T-cell (primary cell): Measurements from ENCODE around the gene ADD3. TPM values are rescaled to one million over a fixed set of nuclear protein-coding genes. Genes with fewer than 3 reads are reported as not detected.

ENCODE experiments used
- ATAC-seq, 4 experiments: fragments of 200-7000 bp in 3 of 4; fragments of 150-1000 bp in 1 of 4; cut with Tn5 transposase; replicated peaks in 1 of 4; 1 replicate in 3 of 4; 2 replicates in 1 of 4; pipeline ENCODE4 v1.10.0; 2021; ENCODE audit warnings: moderate library complexity in 3 of 4, mild to moderate bottlenecking in 2 of 4, moderate number of reproducible peaks in 1 of 4
- CTCF ChIA-PET, 2 donors: fragments of 300-600 bp; sonication (Branson Sonifier 250); formaldehyde crosslinking; loops; one replicate each; lab custom pipeline; 2022; ENCODE audit warnings: antibody characterized with exemption in 2 of 2; lab: Charles Lee
- POLR2A ChIA-PET, 2 donors: fragments of 300-600 bp; sonication (Branson Sonifier 250); formaldehyde crosslinking; loops; one replicate each; lab custom pipeline; 2022; ENCODE audit warnings: antibody characterized with exemption in 2 of 2; lab: Charles Lee
- DNase-seq, 35 experiments: peaks; one replicate each; pipeline versions ENCODE4 v3.0.0 to v3.0.0-alpha.2; 2013 to 2023
- H3K27ac ChIP-seq: one replicate; pipeline ENCODE4 v1.5.1; 2013; ENCODE audit warnings: low read length
- H3K27me3 ChIP-seq, 2 experiments: replicated peaks in 1 of 2; 1 replicate in 1 of 2; 2 replicates in 1 of 2; pipeline versions ENCODE4 v1.6.1 to v1.7.0; 2013; ENCODE audit warnings: low read length in 1 of 2, mixed read lengths in 1 of 2; ENCODE audit not compliant: control insufficient read depth in 2 of 2, insufficient read depth in 2 of 2; ENCODE audit errors: extremely low read depth in 1 of 2
- H3K36me3 ChIP-seq, 2 donors: 1 replicate in 1 of 2; 2 replicates in 1 of 2; pipeline versions ENCODE4 v1.6.1 to v1.7.0; 2013; ENCODE audit warnings: low read length in 1 of 2; ENCODE audit not compliant: control insufficient read depth in 2 of 2, insufficient read depth in 1 of 2; ENCODE audit errors: extremely low read depth in 1 of 2
- H3K4me1 ChIP-seq, 2 experiments: 1 replicate in 1 of 2; 2 replicates in 1 of 2; pipeline versions ENCODE4 v1.6.1 to v1.7.0; 2013; ENCODE audit warnings: low read length in 2 of 2, mixed read lengths in 1 of 2; ENCODE audit not compliant: insufficient read depth in 2 of 2, control insufficient read depth in 1 of 2; ENCODE audit errors: extremely low read depth in 1 of 2
- H3K4me3 ChIP-seq, 2 donors: 1 replicate in 1 of 2; 2 replicates in 1 of 2; pipeline versions ENCODE4 v1.5.1 to v1.7.0; 2013; ENCODE audit warnings: mild to moderate bottlenecking in 2 of 2, low read length in 1 of 2, moderate library complexity in 1 of 2; ENCODE audit not compliant: control insufficient read depth in 1 of 2; ENCODE audit errors: extremely low read depth in 1 of 2
- H3K9me3 ChIP-seq: 2 replicates; pipeline ENCODE4 v1.7.0; 2013
- H3K27ac Mint-ChIP-seq, 2 donors: one replicate each; pipeline ENCODE4 v1.8.0; 2020 to 2021; ENCODE audit warnings: mild to moderate bottlenecking in 2 of 2, mixed read lengths in 2 of 2
- H3K27me3 Mint-ChIP-seq, 2 donors: one replicate each; pipeline ENCODE4 v1.8.0; 2021 to 2022; ENCODE audit warnings: mixed read lengths in 2 of 2
- H3K36me3 Mint-ChIP-seq: one replicate; pipeline ENCODE4 v1.8.0; 2021; ENCODE audit warnings: mixed read lengths
- H3K4me1 Mint-ChIP-seq, 3 donors: one replicate each; pipeline ENCODE4 v1.8.0; 2020 to 2022; ENCODE audit warnings: mixed read lengths in 3 of 3, mild to moderate bottlenecking in 1 of 3
- H3K4me3 Mint-ChIP-seq, 3 donors: one replicate each; pipeline ENCODE4 v1.8.0; 2020 to 2022; ENCODE audit warnings: mild to moderate bottlenecking in 3 of 3, mixed read lengths in 3 of 3, moderate library complexity in 3 of 3
- H3K9me3 Mint-ChIP-seq, 3 donors: one replicate each; pipeline ENCODE4 v1.8.0; 2020 to 2022; ENCODE audit warnings: mixed read lengths in 3 of 3
- WGBS: methylation state at CpG from one replicate; pipeline ENCODE4 v1.1.5; 2013; ENCODE audit warnings: missing lambda C conversion rate; ENCODE audit not compliant: insufficient coverage; 5-methylcytosine and 5-hydroxymethylcytosine counted together
- total RNA-seq, 35 experiments: library from RNA in 6 of 35; stranded (reverse) in 6 of 35; fragments of 120-200 nt in 1 of 35; gene quantifications; one replicate each; pipeline versions ENCODE4 v1.2.1 to v1.2.4 and lab custom pipeline; 2013 to 2026

The ADD3 gene
- total RNA-seq, 5 donors from 2014 or later (not counting 1 experiment from before 2014, with no cell fraction given): 296 to 481 (median 303) TPM

GRCh38 chr10:110169586-110169985 lies 161.8 kb downstream of the ADD3 start:
- Histone ChIP-seq H3K9me3 (no peaks in the 10 kb centered on the region), H3K27me3 (peaks cover 16 to 74% of the 10 kb centered on the region in 2 experiments), H3K36me3 (no peaks in the 10 kb centered on the region), H3K4me3 (no peak overlapping the region), H3K27ac (no peak overlapping the region), H3K4me1 (peaks cover 2 to 19% of the 10 kb centered on the region in 2 experiments)
- ATAC-seq: no peak
- H3K27me3 Mint-ChIP-seq: peaks cover 68 to 78% of the 10 kb centered on the region in 2 donors
- no peaks in the 10 kb centered on the region for H3K36me3 Mint-ChIP-seq
- no peak for DNase-seq
- no peak overlapping the region for H3K4me3 Mint-ChIP-seq
- no CpG with 5 or more reads among the region's 1 CpG for WGBS
- ChIA-PET POLR2A (no interaction called here), CTCF (no interaction called here)
- peak overlapping the region in 1 of 2 donors; percentile 17 for H3K27ac Mint-ChIP-seq
- peaks cover 18 to 30% (median 29%) of the 10 kb centered on the region in 3 donors for H3K4me1 Mint-ChIP-seq
- H3K9me3 Mint-ChIP-seq: no peaks in the 10 kb centered on the region

DNA sequence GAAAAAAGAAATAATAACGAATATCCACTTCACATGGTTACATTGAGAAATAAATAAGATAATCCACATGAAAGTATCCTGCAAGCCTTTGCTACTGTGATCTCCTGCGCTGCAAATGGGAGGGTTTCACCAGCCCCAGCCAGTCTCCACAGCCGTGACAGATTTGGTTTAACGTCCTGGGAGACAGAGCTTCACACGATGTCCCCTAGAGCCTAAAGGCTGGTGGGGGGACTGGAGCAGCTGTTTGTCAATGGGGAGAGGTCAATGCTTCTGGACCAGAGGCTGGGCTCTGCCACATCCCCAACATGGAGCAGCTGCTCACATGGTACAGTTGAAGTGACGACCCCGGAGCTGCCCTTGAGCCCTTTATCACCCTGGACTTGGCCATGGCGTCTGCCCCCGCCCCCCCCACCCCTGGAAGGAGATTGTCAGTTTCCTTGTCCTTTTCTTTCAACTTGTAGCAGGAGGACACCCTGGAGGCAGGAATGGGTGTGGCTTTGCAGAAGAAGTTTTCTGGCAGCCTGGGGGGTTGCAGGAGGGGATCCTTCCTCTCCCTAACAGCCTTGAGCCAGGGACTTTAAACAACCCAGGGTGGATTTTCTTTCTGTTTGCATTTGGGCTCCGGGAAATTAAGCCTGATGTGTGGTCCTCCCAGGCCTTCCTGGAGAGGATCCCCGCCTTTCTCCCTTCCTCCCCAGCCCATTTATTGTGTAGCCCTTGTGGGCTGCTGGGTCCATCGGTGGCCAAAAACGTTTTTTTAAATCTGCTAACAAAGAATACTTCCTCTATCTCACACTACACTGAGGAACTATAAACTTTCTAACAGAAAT lies 162.6 kb downstream of the ADD3 start:
- WGBS: 17% methylated on average over 3 of the region's 13 CpGs
- H3K27me3 ChIP-seq: peaks cover 16 to 67% of the 10 kb centered on the region in 2 experiments
- H3K27ac ChIP-seq: no peak overlapping the region
- H3K4me3 Mint-ChIP-seq: no peak overlapping the region
- DNase-seq: no peak
- H3K36me3 ChIP-seq: no peaks in the 10 kb centered on the region
- ChIA-PET CTCF (no interaction called here), POLR2A (no interaction called here)
- peaks cover 2 to 19% of the 10 kb centered on the region in 2 experiments for H3K4me1 ChIP-seq
- no peak overlapping the region for H3K4me3 ChIP-seq
- H3K9me3 Mint-ChIP-seq: no peaks in the 10 kb centered on the region
- no peaks in the 10 kb centered on the region for H3K36me3 Mint-ChIP-seq
- peaks cover 70 to 81% of the 10 kb centered on the region in 2 donors for H3K27me3 Mint-ChIP-seq
- no peaks in the 10 kb centered on the region for H3K9me3 ChIP-seq
- no peak overlapping the region for H3K27ac Mint-ChIP-seq
- peak in 1 of 4 experiments; percentile 35 for ATAC-seq
- peaks cover 18 to 30% (median 29%) of the 10 kb centered on the region in 3 donors for H3K4me1 Mint-ChIP-seq

GRCh38 chr10:110171032-110171431 lies 163.2 kb downstream of the ADD3 start:
- 19% methylated on average over 2 of the region's 6 CpGs for WGBS
- peaks cover 18 to 30% (median 30%) of the 10 kb centered on the region in 3 donors for H3K4me1 Mint-ChIP-seq
- ATAC-seq: peak in 1 of 4 experiments; percentile 52
- H3K4me3 Mint-ChIP-seq: no peak overlapping the region
- Histone ChIP-seq H3K4me1 (peaks cover 2 to 19% of the 10 kb centered on the region in 2 experiments), H3K27ac (no peak overlapping the region), H3K9me3 (no peaks in the 10 kb centered on the region), H3K36me3 (no peaks in the 10 kb centered on the region), H3K4me3 (no peak overlapping the region), H3K27me3 (peaks cover 14 to 67% of the 10 kb centered on the region in 2 experiments)
- CTCF ChIA-PET: no interaction called here
- no peaks in the 10 kb centered on the region for H3K36me3 Mint-ChIP-seq
- peaks cover 65 to 74% of the 10 kb centered on the region in 2 donors for H3K27me3 Mint-ChIP-seq
- DNase-seq: no peak
- POLR2A ChIA-PET: no interaction called here
- no peak overlapping the region for H3K27ac Mint-ChIP-seq
- H3K9me3 Mint-ChIP-seq: no peaks in the 10 kb centered on the region

DNA sequence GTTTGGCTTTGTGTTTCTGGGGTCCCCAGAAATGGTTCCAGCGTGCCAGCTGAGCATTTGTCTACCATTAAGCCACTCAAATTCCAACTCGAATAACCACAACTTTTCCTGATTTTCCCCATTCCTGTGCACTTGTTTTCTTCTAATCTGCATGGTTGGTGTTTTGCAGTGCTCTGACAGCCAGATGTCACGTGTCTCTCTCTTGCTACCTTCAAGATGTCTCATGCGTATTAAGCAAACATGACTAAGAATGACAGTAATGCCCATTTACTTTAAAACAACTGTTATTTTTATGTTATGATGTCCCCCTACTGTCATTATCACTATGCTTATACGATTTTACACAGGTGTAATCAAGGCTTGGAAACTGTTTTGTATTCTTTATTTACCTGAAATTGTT lies 164.4 kb downstream of the ADD3 start:
- Mint-ChIP-seq H3K9me3 (no peaks in the 10 kb centered on the region), H3K4me1 (peaks cover 18 to 35% (median 33%) of the 10 kb centered on the region in 3 donors), H3K27me3 (peaks cover 66 to 73% of the 10 kb centered on the region in 2 donors), H3K36me3 (no peaks in the 10 kb centered on the region), H3K4me3 (no peak overlapping the region), H3K27ac (no peak overlapping the region)
- peaks cover 2 to 19% of the 10 kb centered on the region in 2 experiments for H3K4me1 ChIP-seq
- no peak for DNase-seq
- no peaks in the 10 kb centered on the region for H3K36me3 ChIP-seq
- no peak for ATAC-seq
- ChIA-PET POLR2A (interaction anchor here in 1 of 2 donors (0.6 kb wide), 2 partner anchors 113 to 140 kb away, joined by 4 to 6 read pairs; no protein-coding TSS in a partner anchor), CTCF (interaction anchor here in 1 of 2 donors (0.7 kb wide), 1 partner anchor 31 kb away, joined by 4 read pairs; no protein-coding TSS in a partner anchor)
- H3K27ac ChIP-seq: no peak overlapping the region
- H3K9me3 ChIP-seq: no peaks in the 10 kb centered on the region
- H3K27me3 ChIP-seq: peaks cover 14 to 65% of the 10 kb centered on the region in 2 experiments
- no peak overlapping the region for H3K4me3 ChIP-seq
- WGBS: 100% methylated on average over 1 of the region's 5 CpGs

GRCh38 chr10:110174201-110174600 lies 166.4 kb downstream of the ADD3 start:
- CTCF ChIA-PET: no interaction called here

DNA sequence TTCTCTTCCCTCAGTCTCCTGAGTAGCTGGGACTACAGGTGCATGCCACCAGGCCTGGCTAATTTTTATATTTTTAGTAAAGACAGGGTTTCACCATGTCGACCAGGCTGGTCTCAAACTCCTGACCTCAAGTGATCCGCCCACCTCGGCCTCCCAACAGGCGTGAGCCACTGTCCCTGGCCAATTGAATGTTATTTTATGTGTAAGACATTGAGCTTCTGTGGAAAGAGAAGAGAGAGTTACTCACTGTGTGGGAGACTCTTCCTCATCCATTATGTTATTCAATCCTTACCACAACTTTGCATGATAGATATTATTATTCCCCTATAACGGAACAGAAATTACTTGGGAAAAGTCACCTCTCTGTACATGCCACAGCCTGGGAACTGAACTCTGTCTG lies 167.0 kb downstream of the ADD3 start:
- H3K27me3 Mint-ChIP-seq: peaks cover 62 to 68% of the 10 kb centered on the region in 2 donors
- H3K27me3 ChIP-seq: peaks cover under 1 to 62% of the 10 kb centered on the region in 2 experiments
- 84% methylated on average over 2 of the region's 5 CpGs for WGBS

More at GRCh38 chr10:110174201-110174600, 166.4 kb downstream of the ADD3 start:
- Mint-ChIP-seq H3K4me1 (peaks cover 7 to 25% (median 18%) of the 10 kb centered on the region in 3 donors), H3K27me3 (peaks cover 64 to 69% of the 10 kb centered on the region in 2 donors), H3K27ac (no peak overlapping the region), H3K4me3 (no peak overlapping the region), H3K9me3 (no peaks in the 10 kb centered on the region), H3K36me3 (no peaks in the 10 kb centered on the region)
- H3K27me3 ChIP-seq: peaks cover 4 to 64% of the 10 kb centered on the region in 2 experiments
- no peaks in the 10 kb centered on the region for H3K9me3 ChIP-seq
- ATAC-seq (no peak), DNase-seq (no peak)
- no peaks in the 10 kb centered on the region for H3K36me3 ChIP-seq
- no peak overlapping the region for H3K27ac ChIP-seq
- H3K4me1 ChIP-seq: peaks cover 0 to 9% of the 10 kb centered on the region in 2 experiments
- H3K4me3 ChIP-seq: no peak overlapping the region
- POLR2A ChIA-PET: no interaction called here

More for the DNA sequence above, 167.0 kb downstream of the ADD3 start:
- ATAC-seq: no peak
- H3K9me3 ChIP-seq: no peaks in the 10 kb centered on the region
- CTCF ChIA-PET: no interaction called here
- no peaks in the 10 kb centered on the region for H3K36me3 ChIP-seq
- H3K4me1 Mint-ChIP-seq: peaks cover 7 to 19% (median 13%) of the 10 kb centered on the region in 3 donors
- POLR2A ChIA-PET: interaction anchor here in 1 of 2 donors (0.6 kb wide), 1 partner anchor 16 kb away, joined by 3 read pairs; no protein-coding TSS in a partner anchor
- H3K36me3 Mint-ChIP-seq: no peaks in the 10 kb centered on the region
- no peak for DNase-seq
- H3K27ac Mint-ChIP-seq: no peak overlapping the region
- H3K4me1 ChIP-seq: peaks cover 0 to 9% of the 10 kb centered on the region in 2 experiments
- no peak overlapping the region for H3K4me3 ChIP-seq
- H3K9me3 Mint-ChIP-seq: no peaks in the 10 kb centered on the region
- no peak overlapping the region for H3K4me3 Mint-ChIP-seq
- H3K27ac ChIP-seq: no peak overlapping the region
